Transverse colon (tissue), 4 donors: ENCODE results near the gene RABGAP1L. TPM values are rescaled to one million over a fixed set of nuclear protein-coding genes. Genes with fewer than 3 reads are reported as not detected.
A peak's percentile ranks its signal among the peaks of the same experiment; 100 is the strongest.

Source experiments
- DNase-seq: peaks from one replicate; pipeline ENCODE4 v3.0.0-alpha.2; 2019
- H3K27ac ChIP-seq, 4 donors: fragments of 200-600 bp; sonication (generic); 2 replicates each; pipeline ENCODE4 v1.5.1; 2016 to 2018; ENCODE audit warnings: inconsistent platforms in 4 of 4
- H3K27me3 ChIP-seq: fragments of 200-600 bp; sonication (generic); 2 replicates; pipeline ENCODE4 v1.5.1; 2017; ENCODE audit warnings: inconsistent platforms
- H3K36me3 ChIP-seq, 4 donors: fragments of 200-600 bp; sonication (generic); 2 replicates each; pipeline ENCODE4 v1.5.1; 2017 to 2019; ENCODE audit warnings: inconsistent platforms in 4 of 4
- H3K4me1 ChIP-seq, 4 donors: fragments of 200-600 bp; sonication (generic); 2 replicates each; pipeline ENCODE4 v1.5.1; 2017 to 2020; ENCODE audit warnings: inconsistent platforms in 4 of 4
- H3K4me3 ChIP-seq, 4 donors: fragments of 200-600 bp; sonication (generic); 1 replicate in 1 of 4; 2 replicates in 3 of 4; pipeline versions ENCODE4 v1.5.1 to v1.6.1; 2017 to 2019; ENCODE audit warnings: inconsistent platforms in 4 of 4
- H3K9me3 ChIP-seq, 2 donors: fragments of 200-600 bp; sonication (generic); 2 replicates each; pipeline ENCODE4 v1.5.1; 2017 to 2019; ENCODE audit warnings: inconsistent platforms in 2 of 2
- CTCF ChIP-seq, 5 experiments: fragments of 200-600 bp in 3 of 5; fragments of 450-650 bp in 2 of 5; sonication (generic) in 3 of 5; IDR thresholded peaks; 1 replicate in 2 of 5; 2 replicates in 3 of 5; pipeline ENCODE4 v1.5.1; 2016 to 2017; ENCODE audit warnings: antibody characterized with exemption in 5 of 5, inconsistent platforms in 3 of 5, mild to moderate bottlenecking in 2 of 5, moderate library complexity in 1 of 5
- EP300 ChIP-seq: sonication (generic); formaldehyde crosslinking; IDR thresholded peaks from one replicate; pipeline ENCODE4 v1.6.1; 2017; ENCODE audit warnings: antibody characterized with exemption, low read depth
- POLR2A ChIP-seq: fragments of 450-650 bp; IDR thresholded peaks from one replicate; pipeline ENCODE4 v1.6.1; 2016; ENCODE audit warnings: antibody characterized with exemption, mild to moderate bottlenecking, moderate library complexity
- POLR2AphosphoS5 ChIP-seq, 3 donors: sonication (generic); formaldehyde crosslinking; IDR thresholded peaks; one replicate each; pipeline ENCODE4 v1.6.1; 2016; ENCODE audit warnings: antibody characterized with exemption in 3 of 3
- WGBS, 2 donors: methylation state at CpG; one replicate each; pipeline ENCODE4 v1.1.5; 2018; ENCODE audit warnings: low coverage in 1 of 2; 5-methylcytosine and 5-hydroxymethylcytosine counted together
- in situ Hi-C, 4 donors: fragments of 200-750 bp; cut with MboI; loops; one replicate each; pipeline versions ENCODE4 v1.15.0 to v1.15.1; 2017; ENCODE audit warnings: low sequenced_read_pairs in 3 of 4, low pct_ligation_motif_present in 1 of 4, low pct_unique_long_range_greater_than_20kb in 1 of 4
- intact Hi-C: fragments of 100-400 bp; cut with DNase I; formaldehyde crosslinking; loops from one replicate; pipeline ENCODE4 v1.15.1; 2023; ENCODE audit warnings: low total_unique reads
- total RNA-seq, 4 donors: library from RNA; depleted of rRNA; stranded (reverse); fragments of >200 nt; gene quantifications; one replicate each; pipeline ENCODE4 v1.1.0, GENCODE V29; 2016

The RABGAP1L gene
- total RNA-seq, 4 donors from 2014 or later, result 68.9 to 127 (median 99.9) TPM

DNA sequence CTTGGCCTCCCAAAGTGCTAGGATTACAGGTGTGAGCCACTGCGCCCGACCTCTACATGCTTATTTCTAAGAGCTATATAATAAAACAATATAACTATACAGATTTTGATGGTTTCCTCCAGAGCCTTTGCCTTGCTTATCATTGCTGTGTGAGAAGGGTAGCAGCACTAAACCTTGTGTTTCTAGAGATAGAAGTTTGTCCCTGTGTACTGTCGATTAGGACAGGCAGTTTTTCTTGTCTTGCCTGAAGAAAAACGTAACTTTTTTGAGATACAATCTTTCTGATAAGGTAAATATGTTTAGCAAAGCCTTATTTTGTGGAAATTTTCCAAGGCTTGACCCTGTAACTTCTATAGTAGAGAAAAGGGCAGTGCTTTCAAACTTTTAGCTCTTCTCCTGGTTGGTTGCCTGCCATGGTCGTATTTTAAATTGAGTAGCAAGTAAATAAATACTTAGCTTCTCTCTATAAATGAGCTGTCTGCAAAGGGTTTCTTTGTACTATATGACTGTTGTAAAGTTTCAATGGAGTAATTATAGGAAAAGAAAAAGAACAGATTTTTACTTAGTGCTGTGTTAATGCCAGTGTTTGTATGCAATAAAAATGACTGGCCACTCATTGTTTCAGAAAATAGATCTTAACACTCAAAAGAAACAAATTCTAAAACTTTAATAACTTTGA lies 754.0 kb downstream of the RABGAP1L start:
- TF ChIP-seq POLR2AphosphoS5 (IDR thresholded peaks at IDR 0.05) (no peak), POLR2A (no peak), CTCF (IDR thresholded peaks at IDR 0.05) (no peak)
- H3K27ac ChIP-seq, result peak overlapping the region in 2 of 4 donors; percentile 15 to 48
- H3K27me3 ChIP-seq, result no peaks in the 10 kb centered on the region
- in situ Hi-C loops, result no loop called here
- H3K4me1 ChIP-seq, result peaks cover 0 to 27% (median 6%) of the 10 kb centered on the region in 4 donors
- no peaks in the 10 kb centered on the region for H3K9me3 ChIP-seq
- H3K4me3 ChIP-seq, result no peak overlapping the region
- WGBS, 2 donors, result 32 to 40% methylated on average over 3 to 5 of the region's 5 CpGs
- intact Hi-C loops, result no loop called here
- no peaks in the 10 kb centered on the region for H3K36me3 ChIP-seq
- DNase-seq, result no peak

GRCh38 chr1:174914991-174915390 lies 755.7 kb downstream of the RABGAP1L start:
- intact Hi-C loops (no loop called here), in situ Hi-C loops (no loop called here)
- TF ChIP-seq EP300 (no peak), CTCF (IDR thresholded peaks at IDR 0.05) (no peak)
- 28 to 50% methylated on average over 1 of the region's 1 CpG for WGBS, 2 donors
- Histone ChIP-seq H3K27ac (no peak overlapping the region), H3K4me1 (peaks cover 0 to 27% (median 6%) of the 10 kb centered on the region in 4 donors), H3K9me3 (no peaks in the 10 kb centered on the region), H3K4me3 (no peak overlapping the region), H3K36me3 (no peaks in the 10 kb centered on the region), H3K27me3 (no peaks in the 10 kb centered on the region)
- no peak for DNase-seq

GRCh38 chr1:174916846-174917245 lies 757.5 kb downstream of the RABGAP1L start:
- TF ChIP-seq POLR2AphosphoS5 (IDR thresholded peaks at IDR 0.05) (no peak), CTCF (IDR thresholded peaks at IDR 0.05) (no peak), POLR2A (no peak), EP300 (no peak)
- Histone ChIP-seq H3K36me3 (no peaks in the 10 kb centered on the region), H3K4me3 (no peak overlapping the region), H3K27ac (no peak overlapping the region), H3K4me1 (peaks cover 0 to 27% (median 6%) of the 10 kb centered on the region in 4 donors), H3K9me3 (no peaks in the 10 kb centered on the region), H3K27me3 (no peaks in the 10 kb centered on the region)
- 70 to 80% methylated on average over 3 of the region's 3 CpGs for WGBS, 2 donors
- intact Hi-C loops, result no loop called here
- DNase-seq, result no peak
- in situ Hi-C loops, result no loop called here

- WGBS, 2 donors, result 50 to 89% methylated on average over 1 of the region's 1 CpG
- Histone ChIP-seq H3K4me3 (no peak overlapping the region), H3K4me1 (peaks cover 0 to 6% (median 0%) of the 10 kb centered on the region in 4 donors), H3K9me3 (no peaks in the 10 kb centered on the region), H3K36me3 (no peaks in the 10 kb centered on the region), H3K27me3 (no peaks in the 10 kb centered on the region), H3K27ac (no peak overlapping the region)
- intact Hi-C loops (no loop called here), in situ Hi-C loops (no loop called here)
- TF ChIP-seq POLR2A, result no peak
- TF ChIP-seq EP300, result no peak
- TF ChIP-seq CTCF (IDR thresholded peaks at IDR 0.05), result no peak
- TF ChIP-seq POLR2AphosphoS5 (IDR thresholded peaks at IDR 0.05), result no peak
- DNase-seq, result no peak
Observed at GRCh38 chr1:174920093-174920492, 760.8 kb downstream of the RABGAP1L start.
